K562 (cell line): ENCODE measurements around the gene SCRG1. TPM values are rescaled to one million over a fixed set of nuclear protein-coding genes. Genes with fewer than 3 reads are reported as not detected.

Source experiments
- ATAC-seq: fragments of 200-7000 bp; cut with Tn5 transposase; 3 replicates; pipeline ENCODE4 v1.9.1; 2020; ENCODE audit warnings: moderate library complexity
- BruUV-seq: library from RNA; stranded (reverse); fragments of 400-500 nt; replicated peaks from 2 replicates; lab custom pipeline; 2021; lab: Mats Ljungman, UMichigan
- CTCF ChIA-PET: fragments of 300-600 bp; formaldehyde crosslinking; extraction: SDS; loops from one replicate; lab custom pipeline; 2021; ENCODE audit warnings: low intra/inter-chr PET ratio; lab: Yijun Ruan, JAX
- POLR2A ChIA-PET: fragments of 300-600, 350-650 bp; sonication (Branson Sonifier 250); formaldehyde crosslinking; extraction: SDS; loops from one replicate; lab custom pipeline; 2021; ENCODE audit warnings: antibody characterized with exemption, inconsistent platforms; lab: Yijun Ruan, JAX
- DNase-seq, 4 experiments: peaks; one replicate each; pipeline versions ENCODE4 v3.0.0 to v3.0.0-alpha.2; 2011 to 2018; ENCODE audit warnings: low spot score in 3 of 4, mixed read lengths in 3 of 4; ENCODE audit errors: extremely low read depth in 1 of 4
- FAIRE-seq: peaks from 2 replicates; lab custom pipeline; 2011; peaks lifted over from hg19 to GRCh38; lab: Jason Lieb, UNC
- H2AFZ ChIP-seq: 2 replicates; pipeline ENCODE4 v1.6.0; 2011; ENCODE audit warnings: low read depth, low read length, control low read depth, inconsistent platforms
- H3K27ac ChIP-seq: fragments of 200-600 bp; 3 replicates; pipeline ENCODE4 v1.8.0; 2011; ENCODE audit warnings: low read depth, mild to moderate bottlenecking, control low read depth, inconsistent platforms, low read length, moderate library complexity, mixed read lengths; ENCODE audit errors: extremely low read depth
- H3K27me3 ChIP-seq, 2 experiments: fragments of 300-600 bp in 1 of 2; 2 replicates in 1 of 2; 3 replicates in 1 of 2; pipeline versions ENCODE4 v1.6.0 to v1.8.0; 2011; ENCODE audit warnings: inconsistent platforms in 2 of 2, low read length in 2 of 2, mild to moderate bottlenecking in 1 of 2, mixed read lengths in 1 of 2, moderate library complexity in 1 of 2; ENCODE audit not compliant: control insufficient read depth in 2 of 2, insufficient read depth in 2 of 2
- H3K36me3 ChIP-seq: fragments of 300-600 bp; 3 replicates; pipeline ENCODE4 v1.8.0; 2011; ENCODE audit warnings: mild to moderate bottlenecking, low read length, inconsistent platforms; ENCODE audit not compliant: control insufficient read depth, insufficient read depth
- H3K4me1 ChIP-seq, 2 experiments: fragments of 200-600 bp in 1 of 2; replicated peaks in 1 of 2; 2 replicates in 1 of 2; 3 replicates in 1 of 2; pipeline versions ENCODE4 v1.5.1 to v1.8.0; 2011; ENCODE audit warnings: inconsistent platforms in 2 of 2, low read length in 2 of 2, mild to moderate bottlenecking in 1 of 2, mixed read lengths in 1 of 2, moderate library complexity in 1 of 2; ENCODE audit not compliant: control insufficient read depth in 2 of 2, insufficient read depth in 2 of 2
- H3K4me2 ChIP-seq: 2 replicates; pipeline ENCODE4 v1.6.1; 2011; ENCODE audit warnings: low read length, control low read depth, inconsistent platforms, mixed read lengths; ENCODE audit not compliant: insufficient read depth
- H3K4me3 ChIP-seq: fragments of 200-600 bp; sonication (generic), shearing (Covaris generic); 2 replicates; pipeline ENCODE4 v1.5.1; 2016; ENCODE audit warnings: control low read depth, inconsistent platforms
- H3K79me2 ChIP-seq: fragments of 200-600 bp; 3 replicates; pipeline ENCODE4 v1.8.0; 2011; ENCODE audit warnings: low read length, inconsistent platforms; ENCODE audit not compliant: control insufficient read depth, insufficient read depth
- H3K9ac ChIP-seq, 2 experiments: 2 replicates each; pipeline versions ENCODE4 v1.6.0 to v1.6.1; 2011; ENCODE audit warnings: low read depth in 2 of 2, low read length in 2 of 2, control low read depth in 1 of 2, inconsistent platforms in 1 of 2, mild to moderate bottlenecking in 1 of 2, mixed read lengths in 1 of 2; ENCODE audit not compliant: insufficient read depth in 1 of 2
- H3K9me1 ChIP-seq: one replicate; pipeline ENCODE4 v1.6.0; 2011; ENCODE audit warnings: inconsistent platforms, mild to moderate bottlenecking, low read length, moderate library complexity; ENCODE audit not compliant: control insufficient read depth, insufficient read depth
- H3K9me3 ChIP-seq: replicated peaks from 2 replicates; pipeline ENCODE4 v1.5.1; 2011; ENCODE audit warnings: low read depth, low read length, inconsistent platforms; ENCODE audit not compliant: control insufficient read depth, insufficient read depth
- H4K20me1 ChIP-seq: replicated peaks from 2 replicates; pipeline ENCODE4 v1.6.1; 2011; ENCODE audit warnings: low read length, inconsistent platforms, mixed read lengths; ENCODE audit not compliant: control insufficient read depth, insufficient read depth
- MYBL2 ChIP-seq, 2 experiments: fragments of 450-650 bp in 1 of 2; sonication (generic) in 1 of 2; formaldehyde crosslinking in 1 of 2; IDR thresholded peaks; 2 replicates each; pipeline versions ENCODE4 v1.6.1 to v1.8.1; 2017 to 2022; ENCODE audit warnings: borderline replicate concordance in 1 of 2, inconsistent platforms in 1 of 2, low read depth in 1 of 2, mild to moderate bottlenecking in 1 of 2, missing genetic modification reagents in 1 of 2, moderate library complexity in 1 of 2
- PCBP1 ChIP-seq: fragments of 200-400 bp; formaldehyde crosslinking; IDR thresholded peaks from 2 replicates; pipeline ENCODE4 v1.6.1; 2018; ENCODE audit warnings: mild to moderate bottlenecking, low read depth, low read length; ENCODE audit not compliant: poor library complexity, severe bottlenecking
- SIX5 ChIP-seq, 2 experiments: IDR thresholded peaks; 2 replicates each; pipeline ENCODE4 v1.6.1; 2011; ENCODE audit warnings: low read length in 2 of 2, borderline replicate concordance in 1 of 2, low read depth in 1 of 2, mild to moderate bottlenecking in 1 of 2, moderate library complexity in 1 of 2; ENCODE audit not compliant: insufficient read depth in 1 of 2
- TCF7 ChIP-seq: sonication (generic); IDR thresholded peaks from 2 replicates; pipeline ENCODE4 v1.6.1; 2016; ENCODE audit warnings: antibody characterized with exemption, borderline replicate concordance
- ZFX ChIP-seq: sonication (generic); formaldehyde crosslinking; IDR thresholded peaks from 2 replicates; pipeline ENCODE4 v1.8.0; 2022; ENCODE audit warnings: mild to moderate bottlenecking, missing genetic modification reagents, moderate library complexity
- ZNF696 ChIP-seq: fragments of 250-450 bp; sonication (Bioruptor Pico); conservative IDR thresholded peaks from 2 replicates; pipeline ENCODE4 v1.4.0; 2020; ENCODE audit warnings: mild to moderate bottlenecking, moderate library complexity
- WGBS: fragments of 100-300 bp; shearing (Covaris generic); methylation state at CpG from one replicate; pipeline ENCODE4 v1.1.6; 2016; ENCODE audit warnings: low coverage, mixed read lengths; ENCODE audit not compliant: insufficient coverage; ENCODE audit errors: missing lambda C conversion rate; 5-methylcytosine and 5-hydroxymethylcytosine counted together
- in situ Hi-C: fragments of 300-500 bp; cut with MboI; formaldehyde crosslinking; loops from 4 replicates; pipeline ENCODE4 v1.15.0; 2018; ENCODE audit warnings: inconsistent platforms, mixed read lengths
- intact Hi-C: fragments of 100-400 bp; cut with micrococcal nuclease; formaldehyde crosslinking; loops from 2 replicates; pipeline ENCODE4 v1.14.2; 2022
- polyA plus RNA-seq, 8 experiments: library from polyadenylated mRNA; depleted of rRNA in 4 of 8; stranded (reverse) in 5 of 8; unstranded in 3 of 8; fragments of >200 nt; fragmentation: Nextera tagmentation in 2 of 8; fragmentation: Illumina TruSeq in 1 of 8; extraction: Ambion mirVana in 2 of 8; extraction: Trizol in 1 of 8; gene quantifications; 2 replicates each; pipeline versions ENCODE4 v1.2.1 to v1.2.3, GENCODE V29; 2011 to 2014; ENCODE audit warnings: inconsistent platforms in 1 of 8, missing spikeins in 1 of 8
- total RNA-seq, 7 experiments: library from RNA; depleted of rRNA in 6 of 7; stranded (reverse); fragments of >200 nt in 6 of 7; fragmentation: Illumina TruSeq in 2 of 7; extraction: Trizol in 2 of 7; gene quantifications; 2 replicates each; pipeline versions ENCODE4 v1.2.1 to v1.2.3, GENCODE V29; 2011 to 2021; ENCODE audit warnings: low replicate concordance in 1 of 7
- TF ChIP-seq, protein P1 (sequence below): fragments of 250-450 bp; sonication (Bioruptor Pico); IDR thresholded peaks from 2 replicates; pipeline ENCODE4 v1.5.0; 2021

The SCRG1 gene
- total and polyA plus RNA-seq, 9 of the 15 experiments (the other 6 are each of a cell fraction or from before 2014, with no cell fraction given), result 0.01 TPM; not detected in 7

DNA sequence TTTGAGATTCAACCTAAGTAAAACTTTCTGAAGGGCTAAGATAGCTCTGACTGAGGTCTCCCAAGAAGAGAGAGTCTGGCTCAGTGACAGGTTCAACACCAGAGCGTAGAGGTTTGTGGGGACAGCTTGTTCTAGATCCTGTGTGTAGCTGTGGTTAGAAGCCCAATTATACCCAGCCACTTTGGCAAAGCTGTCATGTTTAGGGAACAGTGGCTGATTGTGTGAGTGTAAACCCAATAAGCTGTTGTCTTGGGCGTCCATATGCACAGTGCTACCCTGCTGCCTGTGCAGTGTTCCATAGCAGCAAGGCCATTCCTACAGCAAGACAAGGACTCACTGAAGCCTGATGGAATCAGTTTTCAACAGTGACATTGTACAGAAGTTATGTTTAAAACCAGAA lies 11.2 kb upstream of the SCRG1 start:
- peak; percentile 11 for FAIRE-seq

More for the DNA sequence above, 11.2 kb upstream of the SCRG1 start:
- in situ Hi-C loops (no loop called here), intact Hi-C loops (loop anchor here (2.0 to 10.0 kb wide), 3 partner anchors 37 to 515 kb away; partner anchors contain the start of gene HMGB2)
- WGBS, result 19% methylated on average over 2 of the region's 2 CpGs
- H3K27me3 ChIP-seq, result no peaks in the 10 kb centered on the region
- no TSS peak for BruUV-seq
- H3K4me1 ChIP-seq, result no peaks in the 10 kb centered on the region
- H3K36me3 ChIP-seq, result no peaks in the 10 kb centered on the region
- H3K9me1 ChIP-seq, result no peaks in the 10 kb centered on the region
- no peaks in the 10 kb centered on the region for H4K20me1 ChIP-seq
- no peak for TF ChIP-seq SIX5 (IDR thresholded peaks at IDR 0.05; ENCODE audit: borderline replicate concordance in 1 of 2, insufficient read depth in 1 of 2, low read depth in 1 of 2, low read length in 2 of 2)
- no peak for TF ChIP-seq MYBL2 (IDR thresholded peaks at IDR 0.05; ENCODE audit: low read depth)
- TF ChIP-seq MYBL2 (CRISPR knock-in tag; IDR thresholded peaks at IDR 0.05; ENCODE audit: borderline replicate concordance), result no peak
- TF ChIP-seq, protein P1, sequence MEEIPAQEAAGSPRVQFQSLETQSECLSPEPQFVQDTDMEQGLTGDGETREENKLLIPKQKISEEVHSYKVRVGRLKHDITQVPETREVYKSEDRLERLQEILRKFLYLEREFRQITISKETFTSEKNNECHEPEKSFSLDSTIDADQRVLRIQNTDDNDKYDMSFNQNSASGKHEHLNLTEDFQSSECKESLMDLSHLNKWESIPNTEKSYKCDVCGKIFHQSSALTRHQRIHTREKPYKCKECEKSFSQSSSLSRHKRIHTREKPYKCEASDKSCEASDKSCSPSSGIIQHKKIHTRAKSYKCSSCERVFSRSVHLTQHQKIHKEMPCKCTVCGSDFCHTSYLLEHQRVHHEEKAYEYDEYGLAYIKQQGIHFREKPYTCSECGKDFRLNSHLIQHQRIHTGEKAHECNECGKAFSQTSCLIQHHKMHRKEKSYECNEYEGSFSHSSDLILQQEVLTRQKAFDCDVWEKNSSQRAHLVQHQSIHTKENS (CRISPR knock-in tag), result no peak
- TF ChIP-seq ZFX (CRISPR knock-in tag), result no peak
- TF ChIP-seq TCF7, result no peak
- TF ChIP-seq PCBP1, result no peak
- no peak for TF ChIP-seq ZNF696
- ChIA-PET POLR2A (no interaction called here), CTCF (no interaction called here)
- no peak overlapping the region for H3K4me3 ChIP-seq
- no peak overlapping the region for H2AFZ ChIP-seq
- H3K9me3 ChIP-seq, result no peaks in the 10 kb centered on the region
- ATAC-seq, result peak; percentile 56
- no peak overlapping the region for H3K9ac ChIP-seq
- no peaks in the 10 kb centered on the region for H3K79me2 ChIP-seq
- H3K27ac ChIP-seq, result no peak overlapping the region
- no peak for DNase-seq
- no peak overlapping the region for H3K4me2 ChIP-seq
